Vagina (tissue), 2 donors: ENCODE measurements around the gene ILK. TPM values are rescaled to one million over a fixed set of nuclear protein-coding genes. Genes with fewer than 3 reads are reported as not detected.

Experiments
- DNase-seq, 2 donors: peaks; one replicate each; pipeline ENCODE4 v3.0.0-alpha.2; 2017; ENCODE audit errors: extremely low spot score in 2 of 2
- H3K27ac ChIP-seq: fragments of 200-600 bp; sonication (generic); one replicate; pipeline ENCODE4 v1.5.1; 2019
- H3K27me3 ChIP-seq: fragments of 200-600 bp; sonication (generic); one replicate; pipeline ENCODE4 v1.5.1; 2019
- H3K36me3 ChIP-seq, 2 donors: fragments of 200-600 bp; sonication (generic); one replicate each; pipeline ENCODE4 v1.5.1; 2017 to 2019
- H3K4me1 ChIP-seq: fragments of 200-600 bp; sonication (generic); one replicate; pipeline ENCODE4 v1.5.1; 2019
- H3K4me3 ChIP-seq, 2 donors: fragments of 200-600 bp; sonication (generic); 1 replicate in 1 of 2; 2 replicates in 1 of 2; pipeline ENCODE4 v1.5.1; 2016 to 2019
- H3K9me3 ChIP-seq: fragments of 200-600 bp; sonication (generic); one replicate; pipeline ENCODE4 v1.5.1; 2019
- CTCF ChIP-seq, 3 experiments: fragments of 450-650 bp in 2 of 3; fragments of 200-600 bp in 1 of 3; sonication (generic) in 1 of 3; IDR thresholded peaks; one replicate each; pipeline ENCODE4 v1.5.1; 2017 to 2019; ENCODE audit warnings: antibody characterized with exemption in 3 of 3, mild to moderate bottlenecking in 2 of 3, moderate library complexity in 2 of 3
- POLR2A ChIP-seq, 2 donors: fragments of 450-650 bp; IDR thresholded peaks; one replicate each; pipeline ENCODE4 v1.6.1; 2017; ENCODE audit warnings: antibody characterized with exemption in 2 of 2, mild to moderate bottlenecking in 2 of 2, moderate library complexity in 2 of 2
- POLR2AphosphoS5 ChIP-seq, 2 donors: sonication (generic); formaldehyde crosslinking; IDR thresholded peaks; one replicate each; pipeline ENCODE4 v1.9.0; 2017; ENCODE audit warnings: antibody characterized with exemption in 2 of 2, mild to moderate bottlenecking in 2 of 2, low read depth in 1 of 2; ENCODE audit not compliant: insufficient read depth in 1 of 2
- intact Hi-C: fragments of 100-400 bp; cut with DNase I; formaldehyde crosslinking; loops from one replicate; pipeline ENCODE4 v1.15.1; 2023
- total RNA-seq: library from RNA; depleted of rRNA; stranded (reverse); fragments of >200 nt; gene quantifications from one replicate; pipeline ENCODE4 v1.2.3, GENCODE V29; 2016

ILK gene
- total RNA-seq, 1 donor from 2014 or later = 149 TPM

- H3K36me3 ChIP-seq = no peaks in the 10 kb centered on the region
- peaks cover 25% of the 10 kb centered on the region for H3K4me1 ChIP-seq
- peak overlapping the region; percentile 63 for H3K27ac ChIP-seq
- intact Hi-C loops = no loop called here
- H3K27me3 ChIP-seq = no peaks in the 10 kb centered on the region
- H3K9me3 ChIP-seq = no peaks in the 10 kb centered on the region
- DNase-seq = peak in 1 of 2 donors; percentile 56
- TF ChIP-seq POLR2A (IDR thresholded peaks at IDR 0.05) (no peak), POLR2AphosphoS5 (IDR thresholded peaks at IDR 0.05; ENCODE audit: insufficient read depth in 1 of 2, low read depth in 1 of 2) (no peak), CTCF (IDR thresholded peaks at IDR 0.05) (no peak)
- no peak overlapping the region for H3K4me3 ChIP-seq
Measured at GRCh38 chr11:6648501-6648900, 44.9 kb downstream of the ILK start.

- TF ChIP-seq POLR2AphosphoS5 (IDR thresholded peaks at IDR 0.05; ENCODE audit: insufficient read depth in 1 of 2, low read depth in 1 of 2) (no peak), CTCF (IDR thresholded peaks at IDR 0.05) (no peak), POLR2A (IDR thresholded peaks at IDR 0.05) (no peak)
- H3K27ac ChIP-seq = peak overlapping the region; percentile 23
- H3K4me3 ChIP-seq = no peak overlapping the region
- intact Hi-C loops = loop anchor here (10.0 kb wide), 1 partner anchor 45 kb away; the partner anchor contains the start of genes ILK and RRP8
- H3K4me1 ChIP-seq = peaks cover 40% of the 10 kb centered on the region
- no peak for DNase-seq
- no peaks in the 10 kb centered on the region for H3K9me3 ChIP-seq
- H3K36me3 ChIP-seq = no peaks in the 10 kb centered on the region
- H3K27me3 ChIP-seq = no peaks in the 10 kb centered on the region
Measured at GRCh38 chr11:6650104-6650503, 46.5 kb downstream of the ILK start.

- H3K4me1 ChIP-seq = peaks cover 36% of the 10 kb centered on the region
- TF ChIP-seq POLR2AphosphoS5 (IDR thresholded peaks at IDR 0.05; ENCODE audit: insufficient read depth in 1 of 2, low read depth in 1 of 2) = no peak
- no peak for TF ChIP-seq CTCF (IDR thresholded peaks at IDR 0.05)
- TF ChIP-seq POLR2A (IDR thresholded peaks at IDR 0.05) = no peak
- no peaks in the 10 kb centered on the region for H3K27me3 ChIP-seq
- H3K9me3 ChIP-seq = no peaks in the 10 kb centered on the region
- H3K27ac ChIP-seq = peak overlapping the region; percentile 23
- intact Hi-C loops = loop anchor here (10.0 kb wide), 1 partner anchor 46 kb away; the partner anchor contains the start of genes ILK and RRP8
- H3K36me3 ChIP-seq = no peaks in the 10 kb centered on the region
- no peak for DNase-seq
- H3K4me3 ChIP-seq = no peak overlapping the region
Measured at GRCh38 chr11:6650980-6651379, 47.4 kb downstream of the ILK start.

GRCh38 chr11:6652182-6652581, 48.6 kb downstream of the ILK start:
- DNase-seq = no peak
- no peaks in the 10 kb centered on the region for H3K36me3 ChIP-seq
- no peak for TF ChIP-seq POLR2A (IDR thresholded peaks at IDR 0.05)
- no peak for TF ChIP-seq POLR2AphosphoS5 (IDR thresholded peaks at IDR 0.05; ENCODE audit: insufficient read depth in 1 of 2, low read depth in 1 of 2)
- no peak for TF ChIP-seq CTCF (IDR thresholded peaks at IDR 0.05)
- intact Hi-C loops = loop anchor here (10.0 kb wide), 1 partner anchor 47 kb away; the partner anchor contains the start of genes ILK and RRP8
- no peak overlapping the region for H3K4me3 ChIP-seq
- no peaks in the 10 kb centered on the region for H3K9me3 ChIP-seq
- H3K27ac ChIP-seq = no peak overlapping the region
- no peaks in the 10 kb centered on the region for H3K27me3 ChIP-seq
- peaks cover 24% of the 10 kb centered on the region for H3K4me1 ChIP-seq

- Histone ChIP-seq H3K9me3 (no peaks in the 10 kb centered on the region), H3K36me3 (no peaks in the 10 kb centered on the region), H3K27ac (no peak overlapping the region), H3K4me3 (no peak overlapping the region), H3K27me3 (no peaks in the 10 kb centered on the region), H3K4me1 (peaks cover 17% of the 10 kb centered on the region)
- DNase-seq = no peak
- no peak for TF ChIP-seq POLR2A (IDR thresholded peaks at IDR 0.05)
- no peak for TF ChIP-seq CTCF (IDR thresholded peaks at IDR 0.05)
- intact Hi-C loops = loop anchor here (10.0 kb wide), 1 partner anchor 48 kb away; the partner anchor contains the start of genes ILK and RRP8
Measured at GRCh38 chr11:6653097-6653496, 49.5 kb downstream of the ILK start.
